Esophagus muscularis mucosa (tissue), 4 donors: Measurements from ENCODE around the gene WWOX. TPM values are rescaled to one million over a fixed set of nuclear protein-coding genes. Genes with fewer than 3 reads are reported as not detected.

Experiments
- DNase-seq: peaks from one replicate; pipeline ENCODE4 v3.0.0-alpha.2; 2017; ENCODE audit errors: extremely low spot score
- H3K27ac ChIP-seq, 4 donors: fragments of 200-600 bp; sonication (generic); replicated peaks in 1 of 4; 1 replicate in 3 of 4; 2 replicates in 1 of 4; pipeline ENCODE4 v1.5.1; 2016 to 2019; ENCODE audit warnings: mild to moderate bottlenecking in 1 of 4
- H3K27me3 ChIP-seq, 4 donors: fragments of 200-600 bp; sonication (generic); one replicate each; pipeline versions ENCODE4 v1.5.1 to v1.6.0; 2016 to 2019
- H3K36me3 ChIP-seq, 4 donors: fragments of 200-600 bp; sonication (generic); one replicate each; pipeline ENCODE4 v1.5.1; 2016 to 2019
- H3K4me1 ChIP-seq, 4 donors: fragments of 200-600 bp; sonication (generic); one replicate each; pipeline ENCODE4 v1.5.1; 2016 to 2019
- H3K4me3 ChIP-seq, 4 donors: fragments of 200-600 bp; sonication (generic); 1 replicate in 2 of 4; 2 replicates in 2 of 4; pipeline ENCODE4 v1.5.1; 2016 to 2019; ENCODE audit warnings: mild to moderate bottlenecking in 4 of 4, moderate library complexity in 1 of 4
- H3K9me3 ChIP-seq, 4 donors: fragments of 200-600 bp; sonication (generic); 1 replicate in 3 of 4; 2 replicates in 1 of 4; pipeline ENCODE4 v1.5.1; 2016 to 2019
- CTCF ChIP-seq, 3 experiments: fragments of 200-600 bp in 2 of 3; fragments of 450-650 bp in 1 of 3; sonication (generic) in 2 of 3; IDR thresholded peaks; one replicate each; pipeline ENCODE4 v1.5.1; 2017 to 2019; ENCODE audit warnings: antibody characterized with exemption in 3 of 3, mild to moderate bottlenecking in 2 of 3, moderate library complexity in 1 of 3
- EP300 ChIP-seq: sonication (generic); formaldehyde crosslinking; IDR thresholded peaks from one replicate; pipeline ENCODE4 v1.6.1; 2017; ENCODE audit warnings: antibody characterized with exemption
- POLR2A ChIP-seq: fragments of 450-650 bp; IDR thresholded peaks from one replicate; pipeline ENCODE4 v1.6.1; 2017; ENCODE audit warnings: antibody characterized with exemption, moderate library complexity, mild to moderate bottlenecking, low read depth
- POLR2AphosphoS5 ChIP-seq, 2 donors: sonication (generic); formaldehyde crosslinking; IDR thresholded peaks; one replicate each; pipeline ENCODE4 v1.6.1; 2017; ENCODE audit warnings: antibody characterized with exemption in 2 of 2
- WGBS: methylation state at CpG from one replicate; pipeline ENCODE4 v1.1.5; 2018; 5-methylcytosine and 5-hydroxymethylcytosine counted together
- intact Hi-C: fragments of 100-400 bp; cut with DNase I; formaldehyde crosslinking; loops from one replicate; pipeline ENCODE4 v1.15.1; 2023
- total RNA-seq, 4 donors: library from RNA; depleted of rRNA; stranded (reverse); fragments of >200 nt; gene quantifications; one replicate each; pipeline versions ENCODE4 v1.1.0 to v1.2.1, GENCODE V29; 2016

The WWOX gene
- total RNA-seq, 4 donors from 2014 or later = 14.4 to 27.8 (median 15.4) TPM

- 84% methylated on average over 15 of the region's 15 CpGs for WGBS
- intact Hi-C loops = no loop called here
Observed at GRCh38 chr16:78994135-78994745, 894.8 kb downstream of the WWOX start.

GRCh38 chr16:78995441-78995840 lies 896.0 kb downstream of the WWOX start:
- intact Hi-C loops = no loop called here
- TF ChIP-seq POLR2A (no peak), POLR2AphosphoS5 (IDR thresholded peaks at IDR 0.05) (no peak), CTCF (IDR thresholded peaks at IDR 0.05) (no peak), EP300 (no peak)
- H3K36me3 ChIP-seq = no peaks in the 10 kb centered on the region
- no peak overlapping the region for H3K27ac ChIP-seq
- H3K27me3 ChIP-seq = no peaks in the 10 kb centered on the region
- H3K4me1 ChIP-seq = peaks cover 0 to 4% (median 0%) of the 10 kb centered on the region in 4 donors
- no peak for DNase-seq
- no peak overlapping the region for H3K4me3 ChIP-seq
- 88% methylated on average over 3 of the region's 3 CpGs for WGBS
- H3K9me3 ChIP-seq = no peaks in the 10 kb centered on the region

More at GRCh38 chr16:78994135-78994745, 894.8 kb downstream of the WWOX start:
- H3K4me3 ChIP-seq = no peak overlapping the region
- no peak for DNase-seq
- H3K9me3 ChIP-seq = no peaks in the 10 kb centered on the region
- no peaks in the 10 kb centered on the region for H3K36me3 ChIP-seq
- TF ChIP-seq CTCF (IDR thresholded peaks at IDR 0.05) (no peak), POLR2A (no peak), POLR2AphosphoS5 (IDR thresholded peaks at IDR 0.05) (no peak), EP300 (no peak)
- H3K27me3 ChIP-seq = no peaks in the 10 kb centered on the region
- peaks cover 0 to 8% (median 0%) of the 10 kb centered on the region in 4 donors for H3K4me1 ChIP-seq
- H3K27ac ChIP-seq = no peak overlapping the region

- H3K4me1 ChIP-seq = no peaks in the 10 kb centered on the region
- H3K4me3 ChIP-seq = no peak overlapping the region
Observed at GRCh38 chr16:78996790-78997189, 897.3 kb downstream of the WWOX start.

GRCh38 chr16:78998879-78999278 lies 899.4 kb downstream of the WWOX start:
- Histone ChIP-seq H3K4me1 (no peaks in the 10 kb centered on the region), H3K4me3 (no peak overlapping the region), H3K27ac (no peak overlapping the region), H3K27me3 (no peaks in the 10 kb centered on the region), H3K36me3 (no peaks in the 10 kb centered on the region), H3K9me3 (no peaks in the 10 kb centered on the region)
- DNase-seq = no peak
- 79% methylated on average over 11 of the region's 11 CpGs for WGBS
- TF ChIP-seq POLR2AphosphoS5 (IDR thresholded peaks at IDR 0.05) (no peak), POLR2A (no peak), EP300 (no peak)
- intact Hi-C loops = no loop called here

More at GRCh38 chr16:78996790-78997189, 897.3 kb downstream of the WWOX start:
- Histone ChIP-seq H3K27me3 (no peaks in the 10 kb centered on the region), H3K9me3 (no peaks in the 10 kb centered on the region), H3K36me3 (no peaks in the 10 kb centered on the region), H3K27ac (no peak overlapping the region)
- TF ChIP-seq POLR2A (no peak), EP300 (no peak), CTCF (IDR thresholded peaks at IDR 0.05) (no peak), POLR2AphosphoS5 (IDR thresholded peaks at IDR 0.05) (no peak)
- DNase-seq = no peak
- intact Hi-C loops = no loop called here
- WGBS = 84% methylated on average over 16 of the region's 16 CpGs

GRCh38 chr16:79001156-79001967 lies 901.9 kb downstream of the WWOX start:
- H3K4me1 ChIP-seq = no peaks in the 10 kb centered on the region
- TF ChIP-seq POLR2A (no peak), POLR2AphosphoS5 (IDR thresholded peaks at IDR 0.05) (no peak), EP300 (no peak), CTCF (IDR thresholded peaks at IDR 0.05) (no peak)
- no peak for DNase-seq
- no peaks in the 10 kb centered on the region for H3K9me3 ChIP-seq
- H3K4me3 ChIP-seq = no peak overlapping the region
- H3K27me3 ChIP-seq = no peaks in the 10 kb centered on the region
- H3K27ac ChIP-seq = no peak overlapping the region
- 66% methylated on average over 10 of the region's 10 CpGs for WGBS
- intact Hi-C loops = no loop called here
- H3K36me3 ChIP-seq = no peaks in the 10 kb centered on the region
